Kidney epithelial cell (primary cell): ENCODE results near the gene ABCA13. TPM values are rescaled to one million over a fixed set of nuclear protein-coding genes. Genes with fewer than 3 reads are reported as not detected.

Experiments used
- DNase-seq: peaks from one replicate; pipeline ENCODE4 v3.0.0-alpha.2; 2010; ENCODE audit warnings: low read depth
- H3K27me3 ChIP-seq: 2 replicates; pipeline ENCODE4 v1.6.0; 2011; ENCODE audit warnings: low read length; ENCODE audit not compliant: control insufficient read depth, insufficient read depth
- H3K36me3 ChIP-seq: 2 replicates; pipeline ENCODE4 v1.5.1; 2011; ENCODE audit warnings: low read length; ENCODE audit not compliant: control insufficient read depth, insufficient read depth
- H3K4me3 ChIP-seq: 2 replicates; pipeline ENCODE4 v1.5.1; 2011; ENCODE audit warnings: low read depth, mild to moderate bottlenecking, control low read depth, low read length
- total RNA-seq: library from RNA; depleted of rRNA; stranded (reverse); fragments of >200 nt; gene quantifications from 2 replicates; pipeline ENCODE4 v1.2.3, GENCODE V29; 2015
- TF ChIP-seq, protein P1 (sequence below): IDR thresholded peaks from 2 replicates; pipeline ENCODE4 v1.5.1; 2011; ENCODE audit warnings: mild to moderate bottlenecking, moderate library complexity, low read length, control low read depth, inconsistent platforms; ENCODE audit not compliant: insufficient read depth, poor library complexity, severe bottlenecking

ABCA13 gene
- total RNA-seq, 1 donor from 2014 or later, result 0.71 TPM

DNA sequence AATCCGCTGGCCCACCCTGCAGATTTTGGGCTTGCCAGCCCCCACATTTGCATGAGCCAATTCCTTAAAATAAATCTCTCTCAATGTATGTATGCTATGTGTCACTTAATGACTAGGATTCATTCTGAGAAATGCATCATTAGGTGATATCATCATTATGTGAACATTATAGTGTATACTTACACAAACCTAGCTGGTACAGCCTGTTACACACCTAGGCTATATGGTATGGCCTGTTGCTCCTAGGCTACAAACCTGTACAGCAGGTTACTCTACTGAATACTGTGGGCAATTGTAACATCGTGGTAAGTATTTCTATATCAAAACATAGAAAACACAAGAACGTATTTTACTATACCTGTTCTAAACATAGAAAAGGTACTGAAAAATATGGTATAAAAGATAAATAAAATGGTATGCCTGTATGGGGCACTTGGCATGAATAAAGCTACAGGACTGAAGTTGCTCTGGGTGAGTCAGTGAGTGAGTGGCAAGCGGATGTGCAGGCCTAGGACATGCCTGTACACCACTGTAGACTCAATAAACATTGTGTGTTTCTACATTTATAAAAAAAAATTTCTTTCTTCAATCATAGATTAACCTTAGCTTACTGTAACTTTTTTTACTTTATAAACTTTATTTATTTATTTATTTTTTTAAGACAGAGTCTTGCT is 135.9 kb downstream of the ABCA13 start:
- DNase-seq, result no peak
- no peaks in the 10 kb centered on the region for H3K36me3 ChIP-seq
- H3K27me3 ChIP-seq, result no peaks in the 10 kb centered on the region
- no peak overlapping the region for H3K4me3 ChIP-seq
- TF ChIP-seq, protein P1, sequence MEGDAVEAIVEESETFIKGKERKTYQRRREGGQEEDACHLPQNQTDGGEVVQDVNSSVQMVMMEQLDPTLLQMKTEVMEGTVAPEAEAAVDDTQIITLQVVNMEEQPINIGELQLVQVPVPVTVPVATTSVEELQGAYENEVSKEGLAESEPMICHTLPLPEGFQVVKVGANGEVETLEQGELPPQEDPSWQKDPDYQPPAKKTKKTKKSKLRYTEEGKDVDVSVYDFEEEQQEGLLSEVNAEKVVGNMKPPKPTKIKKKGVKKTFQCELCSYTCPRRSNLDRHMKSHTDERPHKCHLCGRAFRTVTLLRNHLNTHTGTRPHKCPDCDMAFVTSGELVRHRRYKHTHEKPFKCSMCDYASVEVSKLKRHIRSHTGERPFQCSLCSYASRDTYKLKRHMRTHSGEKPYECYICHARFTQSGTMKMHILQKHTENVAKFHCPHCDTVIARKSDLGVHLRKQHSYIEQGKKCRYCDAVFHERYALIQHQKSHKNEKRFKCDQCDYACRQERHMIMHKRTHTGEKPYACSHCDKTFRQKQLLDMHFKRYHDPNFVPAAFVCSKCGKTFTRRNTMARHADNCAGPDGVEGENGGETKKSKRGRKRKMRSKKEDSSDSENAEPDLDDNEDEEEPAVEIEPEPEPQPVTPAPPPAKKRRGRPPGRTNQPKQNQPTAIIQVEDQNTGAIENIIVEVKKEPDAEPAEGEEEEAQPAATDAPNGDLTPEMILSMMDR, result no peak

DNA sequence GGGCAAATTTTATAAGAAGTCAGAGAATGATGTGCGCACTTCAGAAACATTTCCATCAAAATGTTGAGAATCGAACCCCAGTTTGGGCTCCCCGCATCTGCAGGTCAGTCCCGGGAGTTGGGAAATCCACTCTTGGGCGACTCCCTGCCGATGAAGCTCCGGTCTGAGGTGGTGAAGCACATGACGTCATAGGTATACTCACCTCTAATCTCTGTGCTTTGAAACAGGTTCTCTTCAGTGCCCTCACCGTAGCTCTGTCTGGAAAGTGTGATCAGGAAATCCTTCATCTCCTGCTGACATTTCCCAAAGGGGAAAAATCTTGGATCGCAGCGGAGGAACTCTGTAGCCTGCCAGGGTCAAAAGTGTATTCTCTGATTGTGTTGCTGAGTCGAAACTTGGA is 138.5 kb downstream of the ABCA13 start:
- no peak for DNase-seq
- Histone ChIP-seq H3K4me3 (no peak overlapping the region), H3K36me3 (no peaks in the 10 kb centered on the region)

DNA sequence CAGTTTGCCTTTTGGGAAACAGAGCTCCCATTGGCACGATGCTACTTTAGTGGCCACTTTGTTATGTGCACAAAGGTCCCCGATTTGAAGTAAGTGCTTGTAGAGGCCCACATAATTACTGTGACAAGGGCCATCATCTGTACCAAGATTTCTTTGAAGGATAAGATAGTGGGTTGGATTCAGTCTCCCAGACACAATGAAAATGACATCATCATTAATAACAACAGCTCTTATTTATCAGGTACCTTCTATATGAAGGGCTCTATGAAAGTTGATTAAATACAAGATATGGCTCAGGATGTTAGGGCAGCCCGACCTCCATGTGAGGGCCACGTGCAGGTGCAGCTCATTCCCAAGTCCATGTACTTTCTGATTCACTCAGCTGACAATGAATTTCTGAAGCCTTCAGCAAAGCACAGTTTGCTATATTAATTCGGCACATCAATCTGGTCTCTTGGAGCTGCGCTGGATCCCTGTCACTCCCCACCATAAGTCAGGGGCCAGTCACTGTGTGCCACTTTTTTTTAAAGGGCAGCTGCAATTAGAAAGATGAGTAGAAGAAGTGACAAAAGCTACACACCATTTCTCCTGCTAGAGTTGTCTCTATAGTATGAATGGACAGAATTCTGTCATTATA is 140.3 kb downstream of the ABCA13 start:
- no peaks in the 10 kb centered on the region for H3K27me3 ChIP-seq
- H3K36me3 ChIP-seq, result no peaks in the 10 kb centered on the region
- no peak for DNase-seq
- no peak overlapping the region for H3K4me3 ChIP-seq
- TF ChIP-seq, protein P1, result no peak

More for the DNA sequence above, 138.5 kb downstream of the ABCA13 start:
- TF ChIP-seq, protein P1, result no peak
- no peaks in the 10 kb centered on the region for H3K27me3 ChIP-seq

DNA sequence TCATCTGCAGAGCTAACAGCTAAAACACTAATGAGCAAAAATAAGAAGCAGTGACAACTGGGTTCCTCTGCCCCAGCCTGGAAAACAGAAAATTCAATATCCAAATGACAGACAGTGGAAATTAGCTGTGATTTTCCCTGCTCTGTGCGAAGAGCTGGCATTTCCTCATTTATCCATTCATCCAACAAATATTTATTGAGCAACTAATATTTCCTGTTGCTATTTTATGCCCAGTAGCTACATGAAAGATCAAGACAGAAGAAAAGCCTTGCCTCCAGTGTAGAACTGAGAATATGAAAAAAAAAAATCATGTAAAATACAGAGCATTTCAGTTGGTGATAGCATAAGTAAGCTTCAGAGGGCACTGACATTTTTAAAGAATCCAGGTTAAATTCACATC is 140.9 kb downstream of the ABCA13 start:
- Histone ChIP-seq H3K4me3 (no peak overlapping the region), H3K27me3 (no peaks in the 10 kb centered on the region), H3K36me3 (no peaks in the 10 kb centered on the region)
- no peak for DNase-seq
- TF ChIP-seq, protein P1, result no peak

DNA sequence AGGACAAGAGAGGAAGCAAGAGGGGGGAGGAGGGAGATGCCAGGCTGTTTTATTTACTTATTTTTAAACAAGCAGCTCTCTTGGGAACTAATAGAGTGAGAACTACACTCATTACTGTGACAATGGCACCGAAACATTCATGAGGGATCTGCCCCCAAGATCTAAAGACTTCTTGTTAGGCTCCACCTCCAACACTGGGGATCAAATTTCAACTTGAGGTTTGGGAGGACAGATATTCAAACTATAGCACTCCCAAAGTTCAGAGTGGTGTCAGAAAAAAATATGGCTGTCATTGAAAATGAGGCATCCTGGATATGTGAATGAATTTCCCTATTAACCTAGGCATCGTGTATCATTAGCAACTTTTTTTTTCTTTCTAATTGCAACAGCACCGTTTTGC is 145.5 kb downstream of the ABCA13 start:
- H3K36me3 ChIP-seq, result no peaks in the 10 kb centered on the region
- TF ChIP-seq, protein P1, result no peak
- DNase-seq, result no peak

More for the DNA sequence above, 145.5 kb downstream of the ABCA13 start:
- Histone ChIP-seq H3K27me3 (no peaks in the 10 kb centered on the region), H3K4me3 (no peak overlapping the region)
